ENCODE results near the gene SH3BP5.
A peak's percentile ranks its signal among the peaks of the same experiment; 100 is the strongest.

SH3BP5 gene

DNA sequence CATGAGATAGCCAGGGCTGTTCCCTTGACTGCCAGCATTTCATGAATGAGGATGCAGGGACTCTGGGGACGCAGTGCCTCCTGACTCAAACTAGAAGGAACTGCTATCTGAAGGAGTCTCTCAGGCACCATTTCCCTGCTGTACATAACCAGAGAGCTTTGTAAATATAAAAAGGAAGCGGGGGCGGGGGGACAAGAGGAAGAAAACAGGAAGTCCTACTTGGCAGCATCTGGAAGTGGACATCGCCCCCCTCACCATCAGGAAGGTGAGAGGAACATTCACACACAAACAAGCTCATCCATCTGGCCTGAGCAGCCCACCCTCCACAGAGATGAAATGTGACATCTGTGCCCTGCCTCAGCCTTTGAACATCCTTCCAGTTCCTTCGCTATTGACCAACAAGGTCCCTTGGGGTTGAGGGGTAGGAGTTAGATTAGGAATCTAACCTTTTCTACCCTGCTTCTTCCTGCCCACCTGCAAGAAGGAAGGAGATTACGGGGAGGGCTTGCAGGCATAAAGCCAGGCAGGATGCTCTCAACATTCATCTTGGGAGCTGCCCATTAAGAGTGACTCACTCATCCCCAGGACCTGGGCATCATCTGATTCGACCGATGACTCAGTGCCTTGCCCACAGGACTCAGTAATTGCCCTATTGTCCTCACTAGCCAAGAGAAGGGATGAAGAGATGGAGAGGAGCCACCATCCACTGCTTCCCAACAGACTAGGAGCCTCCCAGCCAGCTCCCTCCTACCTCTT lies 31.9 kb downstream of the SH3BP5 start:
- FAIRE-seq (no peak), DNase-seq (ENCODE audit: low spot score) (peak; percentile 85)

DNA sequence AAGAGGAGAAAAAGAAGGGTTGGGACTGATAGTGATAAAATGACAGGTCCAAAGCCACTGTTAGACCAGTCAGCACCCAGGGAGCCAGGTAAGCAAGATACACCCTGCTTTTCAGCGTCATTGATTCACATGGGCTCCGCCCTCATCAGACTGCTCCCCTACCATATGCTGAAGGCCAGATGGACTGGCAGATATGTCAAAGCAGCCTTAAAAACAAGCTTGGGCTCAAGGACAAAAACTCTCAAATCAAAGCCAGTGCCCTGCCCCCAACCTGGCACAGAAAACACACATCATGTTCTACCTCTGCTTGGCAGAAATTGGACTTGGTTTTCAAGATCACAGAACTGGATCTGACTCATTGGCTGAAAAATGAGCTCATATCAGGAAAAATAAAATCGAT lies 33.4 kb downstream of the SH3BP5 start:
- DNase-seq (ENCODE audit: low spot score), result no peak
- no peak for FAIRE-seq

DNA sequence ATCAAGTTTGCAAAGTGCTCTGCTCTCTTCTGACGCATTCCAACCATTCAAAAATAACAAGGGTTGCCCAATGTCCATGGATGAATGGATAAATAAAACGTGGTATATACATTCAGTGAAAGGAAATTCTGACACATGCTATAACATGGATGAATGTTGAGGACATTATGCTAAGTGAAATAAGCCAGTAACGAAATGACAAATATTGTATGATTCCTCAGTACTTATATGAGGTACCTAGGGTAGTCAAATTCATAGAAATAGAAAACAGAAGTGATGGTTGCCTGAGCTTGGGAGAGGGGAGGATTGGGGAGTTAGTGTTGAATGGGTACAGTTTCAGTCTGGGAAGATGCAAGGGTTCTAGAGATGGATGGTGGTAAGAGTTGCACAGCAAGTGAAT lies 33.9 kb downstream of the SH3BP5 start:
- FAIRE-seq (no peak), DNase-seq (ENCODE audit: low spot score) (no peak)

DNA sequence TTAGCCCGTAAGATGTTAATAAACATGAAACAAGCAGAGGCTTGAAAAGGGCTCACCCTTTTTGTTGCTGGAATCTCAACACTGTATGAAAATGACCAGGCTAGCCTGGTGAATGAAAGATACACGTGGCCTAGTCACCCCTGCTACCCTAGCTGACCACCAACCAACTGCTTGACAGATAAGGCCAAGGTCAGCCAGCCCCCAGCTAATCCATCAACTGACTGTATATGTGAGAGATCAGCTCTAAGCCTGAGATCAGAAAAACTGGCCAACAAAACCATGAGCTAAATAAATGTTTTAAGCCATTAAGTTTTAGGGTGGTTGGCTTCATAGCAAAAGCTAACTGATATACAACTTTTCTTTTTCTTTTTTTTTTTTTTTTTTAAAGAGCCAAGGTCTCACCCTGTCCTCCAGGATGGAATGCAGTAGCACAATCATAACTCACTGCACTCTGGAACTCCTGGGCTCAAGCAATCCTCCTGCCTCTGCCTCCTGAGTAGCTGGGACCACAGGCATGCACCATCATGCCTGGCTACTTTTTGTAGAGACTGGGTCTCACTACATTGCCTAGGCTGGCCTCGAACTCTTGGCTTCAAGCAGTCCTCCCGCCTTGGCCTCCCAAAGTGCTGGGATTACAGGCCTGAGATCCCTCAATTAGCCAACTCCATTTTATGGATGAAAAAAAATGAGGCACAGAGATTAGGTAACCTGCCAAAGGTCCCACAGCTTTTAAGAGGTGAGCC lies 34.6 kb downstream of the SH3BP5 start:
- no peak for DNase-seq (ENCODE audit: low spot score)
- FAIRE-seq, result no peak

DNA sequence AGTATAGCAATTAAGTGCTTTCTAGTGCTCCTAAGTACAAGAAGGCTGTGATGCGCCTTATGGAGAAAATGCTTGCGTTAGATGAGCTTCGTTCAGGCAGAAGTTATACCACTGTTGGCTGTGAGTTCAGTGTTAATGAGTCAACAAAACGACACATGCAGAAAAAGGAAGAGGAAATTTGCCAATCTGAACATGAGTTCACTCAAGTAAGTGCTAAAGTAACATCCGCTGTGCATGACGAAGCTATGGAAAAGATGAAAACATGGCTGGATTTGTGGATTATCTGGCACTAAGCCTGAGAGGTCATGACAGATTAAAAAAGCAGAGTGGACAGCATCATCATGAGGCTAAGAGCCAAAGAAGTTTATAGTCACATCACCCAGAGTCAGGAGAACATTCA lies 36.9 kb downstream of the SH3BP5 start:
- DNase-seq (ENCODE audit: low spot score) (no peak), FAIRE-seq (no peak)

DNA sequence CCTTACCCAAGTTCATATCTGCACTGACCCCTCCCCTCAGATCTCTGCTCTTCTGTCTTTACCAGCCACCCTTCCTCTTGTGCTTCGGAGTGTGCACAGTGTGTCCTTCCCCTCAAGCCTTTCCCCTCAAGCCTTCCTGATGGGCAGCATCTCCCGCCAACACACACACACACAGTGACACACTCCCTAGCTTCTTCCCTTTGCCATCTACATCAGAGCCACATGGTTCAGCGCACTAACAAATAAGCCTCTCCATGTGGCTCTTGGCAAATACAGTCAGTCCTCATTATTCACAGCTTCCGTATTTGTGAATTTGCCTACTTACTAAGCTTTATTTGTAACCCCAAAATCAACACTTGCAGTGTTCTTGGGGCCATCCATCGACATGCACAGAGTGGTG lies 37.5 kb downstream of the SH3BP5 start:
- FAIRE-seq (no peak), DNase-seq (ENCODE audit: low spot score) (no peak)

DNA sequence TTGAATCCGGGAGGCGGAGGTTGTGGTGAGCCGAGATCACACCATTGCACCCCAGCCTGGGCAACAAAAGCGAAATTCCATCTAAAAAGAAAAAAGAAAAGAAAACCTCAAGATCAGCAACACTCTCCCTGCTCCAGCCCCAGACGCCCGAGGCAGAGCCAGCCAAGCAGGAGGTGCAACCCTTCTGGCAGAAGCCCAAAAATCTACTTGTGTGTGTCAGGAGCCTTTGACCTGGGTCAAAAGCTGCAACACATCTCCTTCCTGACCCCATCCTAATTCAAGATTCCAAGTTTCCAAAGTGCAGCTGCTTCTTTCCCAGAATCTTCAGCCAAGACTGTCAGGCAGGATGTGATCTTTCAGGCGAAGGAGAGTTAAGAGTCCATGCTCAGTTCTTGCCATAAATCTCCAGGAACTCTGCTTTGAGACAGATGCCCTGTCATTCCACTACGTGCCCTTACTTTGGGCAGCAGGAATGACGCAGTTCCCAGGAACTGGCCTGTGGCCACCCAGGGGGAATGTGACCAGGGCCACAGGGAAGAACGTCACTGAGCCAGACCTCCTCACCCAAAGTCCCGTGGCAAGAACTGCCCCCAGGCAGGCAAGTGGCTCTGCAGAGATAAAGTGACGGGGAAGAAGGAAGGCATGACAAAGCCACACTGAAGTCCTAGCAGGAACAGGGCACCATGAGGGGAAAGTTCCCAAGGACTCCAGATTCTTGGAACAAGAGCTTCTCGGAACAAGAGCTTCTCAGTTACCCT lies 39.4 kb downstream of the SH3BP5 start:
- DNase-seq (ENCODE audit: low spot score), result no peak

DNA sequence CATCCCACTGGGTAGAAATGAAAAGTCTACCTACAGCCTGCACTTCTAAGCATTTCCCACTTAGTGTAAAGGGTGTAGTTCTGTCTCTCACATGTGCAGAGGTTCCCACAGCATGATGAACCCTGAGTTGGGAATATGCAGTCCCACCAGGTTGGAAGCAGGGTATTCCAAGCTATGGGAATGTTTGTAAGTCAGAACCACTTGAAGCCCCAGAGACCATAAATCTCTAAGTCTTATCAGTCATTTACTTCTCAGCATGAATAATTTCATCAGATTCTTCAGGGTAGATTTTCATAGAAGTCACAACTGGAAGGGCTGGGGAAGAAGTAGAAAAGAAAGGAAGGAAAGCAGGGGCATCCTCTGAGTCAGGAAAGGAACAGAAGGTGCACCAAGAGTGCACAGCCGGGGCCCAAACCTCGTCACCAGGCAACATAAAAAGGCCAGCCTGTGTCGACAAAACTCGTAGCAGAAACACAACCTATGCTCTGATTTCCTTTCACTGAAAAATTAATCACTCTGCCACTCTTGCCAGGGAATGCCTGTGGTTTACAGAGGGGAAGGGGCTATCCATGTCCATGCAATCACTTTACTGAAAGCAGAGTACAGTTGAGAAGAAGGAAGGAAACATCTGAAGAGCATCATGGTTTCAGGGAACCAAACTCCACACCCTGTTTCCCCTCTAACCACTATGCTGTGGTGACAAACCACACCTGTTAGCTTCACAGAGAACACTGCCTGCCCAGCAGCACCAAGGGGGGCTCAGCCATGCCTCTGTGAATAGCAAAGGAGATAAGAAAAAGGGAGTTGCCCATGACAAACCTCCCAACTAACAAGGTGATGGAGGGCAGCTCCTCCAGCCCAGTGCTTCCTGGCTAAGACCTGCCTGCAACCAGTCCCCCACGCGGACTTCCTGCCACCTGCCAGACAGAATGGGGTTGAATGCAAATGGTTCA lies 40.5 kb downstream of the SH3BP5 start:
- FAIRE-seq (no peak), DNase-seq (ENCODE audit: low spot score) (no peak)

More for the DNA sequence above, 39.4 kb downstream of the SH3BP5 start:
- FAIRE-seq, result no peak

DNA sequence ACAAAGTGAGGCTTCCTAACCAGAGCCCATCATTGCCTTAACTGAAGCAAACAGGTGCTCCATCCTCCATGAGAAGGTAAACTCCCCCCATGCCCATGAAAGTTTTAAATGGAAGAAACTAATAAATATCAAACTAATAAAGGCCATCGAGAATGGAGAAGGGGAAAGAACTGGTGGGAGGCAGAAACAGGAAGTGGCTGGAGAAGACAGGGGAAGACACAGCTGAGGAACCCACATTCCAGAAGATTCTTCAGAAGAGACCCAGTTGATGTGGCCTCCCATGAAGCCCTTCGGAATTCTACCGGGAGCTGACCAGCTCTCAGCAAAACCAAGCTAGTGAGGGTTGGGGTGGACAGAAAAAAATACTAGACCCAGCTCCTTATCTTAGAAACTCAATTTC lies 41.6 kb downstream of the SH3BP5 start:
- FAIRE-seq, result no peak
- no peak for DNase-seq (ENCODE audit: low spot score)

DNA sequence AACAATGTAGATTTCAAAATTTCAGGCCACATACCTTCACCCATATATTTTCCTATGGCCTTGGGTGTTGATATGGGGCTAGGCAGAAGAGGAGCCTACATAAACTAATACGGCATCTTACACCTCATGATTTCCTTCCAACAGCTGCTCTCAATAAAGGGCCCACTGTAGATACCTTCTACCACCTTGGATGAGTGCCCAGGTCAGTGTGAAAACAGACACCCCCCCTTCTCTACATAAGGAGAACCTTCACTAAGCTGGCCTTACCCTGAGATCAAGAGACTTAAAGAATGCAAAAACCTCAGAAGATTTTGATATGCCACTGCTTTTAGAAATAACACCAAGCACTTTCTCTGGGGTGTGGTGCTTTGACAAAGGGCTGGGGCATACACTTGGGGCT lies 42.7 kb downstream of the SH3BP5 start:
- FAIRE-seq (no peak), DNase-seq (ENCODE audit: low spot score) (no peak)

DNA sequence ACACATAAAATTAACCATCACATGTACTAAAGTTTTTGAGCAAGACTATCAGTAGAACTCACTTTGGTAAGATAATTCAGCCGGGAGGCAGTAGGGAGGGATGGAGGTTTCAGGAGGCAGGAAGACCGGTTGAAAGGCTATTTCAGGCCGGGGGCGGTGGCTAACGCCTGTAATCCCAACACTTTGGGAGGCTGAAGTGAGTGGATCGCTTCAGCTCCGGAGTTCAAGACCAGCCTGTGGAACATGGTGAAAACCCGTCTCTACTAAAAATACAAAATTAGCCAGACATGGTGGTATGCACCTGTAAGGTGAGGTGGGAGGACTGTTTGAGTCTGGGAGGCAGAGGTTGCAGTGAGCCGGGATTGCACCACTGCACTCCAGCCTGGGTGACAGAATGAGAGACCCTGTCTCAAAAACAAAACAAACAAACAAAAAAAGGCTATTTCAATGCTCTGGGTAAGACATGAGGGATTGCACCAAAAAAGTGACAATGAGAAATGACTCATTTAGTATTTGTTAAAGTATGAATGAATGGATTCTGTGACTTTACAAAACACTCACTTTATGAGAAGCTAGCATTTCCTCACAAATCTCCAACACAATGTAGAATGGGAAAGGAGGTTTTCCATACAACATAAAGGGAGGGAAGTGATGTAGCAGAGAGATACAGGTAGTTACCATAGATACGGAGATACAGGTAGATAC lies 43.9 kb downstream of the SH3BP5 start:
- no peak for DNase-seq (ENCODE audit: low spot score)
- no peak for FAIRE-seq

DNA sequence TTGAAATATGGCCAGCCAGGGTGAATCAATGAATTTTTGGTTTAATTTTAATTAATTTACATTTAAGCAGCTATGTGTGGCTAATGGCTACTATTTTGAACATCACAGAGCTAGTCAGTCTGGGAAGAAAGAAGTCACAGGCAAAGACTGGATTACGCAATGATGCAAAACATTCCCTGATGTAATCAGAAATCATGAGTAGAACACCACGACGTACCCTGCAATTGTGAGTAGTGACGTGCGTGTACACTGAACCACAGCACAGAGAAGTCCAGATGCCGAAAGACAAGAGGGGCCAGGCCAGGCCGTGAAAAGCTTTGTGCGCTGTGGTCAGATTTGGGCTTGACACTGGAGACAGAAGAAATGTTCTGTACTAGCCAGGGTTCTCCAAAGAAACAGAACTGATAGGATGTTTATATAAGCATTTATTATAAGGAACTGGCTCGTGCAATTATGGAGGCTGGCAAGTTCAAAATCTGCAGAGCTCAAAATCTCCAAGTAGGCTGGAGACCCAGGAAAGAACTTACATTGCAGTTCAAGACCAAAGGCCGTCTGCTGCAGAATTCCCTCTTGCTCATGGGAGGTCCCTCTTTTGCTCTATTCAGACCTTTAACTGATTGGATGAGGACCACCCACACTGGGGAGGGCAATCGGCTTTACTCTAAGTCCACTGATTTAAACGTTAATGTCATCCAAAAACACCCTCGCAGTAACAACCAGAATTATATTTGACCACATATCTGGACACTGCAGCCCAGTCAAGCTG lies 44.6 kb downstream of the SH3BP5 start:
- no peak for DNase-seq (ENCODE audit: low spot score)
- FAIRE-seq, result no peak

DNA sequence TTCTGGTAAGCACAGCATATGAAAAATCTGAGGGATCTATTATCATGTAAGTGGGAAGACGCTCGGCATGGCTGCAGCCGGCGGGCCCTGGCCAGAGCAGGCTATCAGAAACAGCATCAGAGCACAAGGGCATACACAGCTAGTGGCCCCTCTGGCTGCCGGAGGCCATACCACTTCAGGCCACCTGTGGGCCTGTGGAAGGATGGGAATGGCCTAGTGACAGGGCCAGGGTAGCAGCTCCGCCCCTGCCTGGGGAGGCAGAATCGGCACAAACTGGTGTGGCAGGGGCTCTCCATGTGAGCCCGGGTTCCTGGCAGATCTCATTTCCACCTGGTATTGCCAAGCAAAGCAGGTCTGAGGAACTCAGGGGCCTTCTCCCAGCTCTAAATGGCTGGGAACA lies 46.4 kb downstream of the SH3BP5 start:
- DNase-seq (ENCODE audit: low spot score), result no peak
- FAIRE-seq, result no peak

DNA sequence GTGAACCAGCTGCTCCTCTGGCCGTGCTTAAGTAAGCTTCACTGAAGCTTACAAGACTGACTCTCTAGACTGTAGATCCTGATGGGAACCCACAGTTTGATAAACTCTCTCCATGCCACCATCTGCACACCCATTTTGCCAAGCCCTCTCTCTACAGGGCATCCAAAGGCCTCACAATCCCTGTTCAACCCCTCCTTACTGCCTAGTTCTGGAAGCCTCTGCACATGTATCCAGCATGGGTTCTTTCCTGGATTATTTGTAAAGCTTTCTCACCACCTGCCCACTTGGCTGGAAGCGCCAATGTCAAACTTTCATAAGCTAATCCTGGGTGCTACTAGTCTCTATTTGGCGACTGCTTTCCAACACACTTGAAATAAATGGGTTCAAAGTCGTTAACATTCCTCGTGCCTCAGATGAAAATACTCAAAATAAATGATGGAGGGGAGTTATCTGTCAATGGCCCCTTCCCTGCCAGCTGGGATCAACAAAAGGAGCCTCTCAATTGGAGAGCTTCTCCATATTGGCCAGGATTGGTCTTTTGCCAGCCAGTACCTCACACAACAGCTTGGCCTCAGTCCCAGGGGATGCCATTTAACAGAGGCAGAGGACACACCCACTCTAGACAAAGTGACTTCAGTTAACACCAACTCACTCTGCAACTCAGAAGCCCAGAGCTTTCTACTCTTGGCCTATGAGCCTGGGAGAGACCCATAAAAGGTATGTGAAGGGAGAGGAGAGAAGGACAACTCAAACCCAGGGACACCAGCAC lies 48.1 kb downstream of the SH3BP5 start:
- DNase-seq (ENCODE audit: low spot score), result peak; percentile 26
- no peak for FAIRE-seq

DNA sequence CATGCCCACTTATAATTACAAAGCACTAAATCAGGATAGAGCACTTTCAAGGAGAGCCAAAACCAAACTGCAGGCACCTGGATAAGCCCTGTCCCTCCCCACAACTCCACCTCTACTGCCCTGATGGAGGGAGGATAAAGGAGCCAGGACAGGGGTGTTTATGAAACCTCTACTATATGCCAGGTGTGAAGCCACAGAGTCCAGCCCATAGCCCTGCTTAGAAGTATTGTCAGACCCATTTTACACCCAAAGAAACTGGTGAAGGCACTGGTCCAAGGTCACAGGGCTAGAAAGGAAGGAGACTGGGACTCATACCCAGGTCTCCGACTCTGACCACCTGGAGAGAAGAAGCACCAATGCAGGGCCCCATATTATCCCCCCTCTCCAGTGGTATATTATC lies 48.7 kb downstream of the SH3BP5 start:
- DNase-seq (ENCODE audit: low spot score) (no peak), FAIRE-seq (no peak)

DNA sequence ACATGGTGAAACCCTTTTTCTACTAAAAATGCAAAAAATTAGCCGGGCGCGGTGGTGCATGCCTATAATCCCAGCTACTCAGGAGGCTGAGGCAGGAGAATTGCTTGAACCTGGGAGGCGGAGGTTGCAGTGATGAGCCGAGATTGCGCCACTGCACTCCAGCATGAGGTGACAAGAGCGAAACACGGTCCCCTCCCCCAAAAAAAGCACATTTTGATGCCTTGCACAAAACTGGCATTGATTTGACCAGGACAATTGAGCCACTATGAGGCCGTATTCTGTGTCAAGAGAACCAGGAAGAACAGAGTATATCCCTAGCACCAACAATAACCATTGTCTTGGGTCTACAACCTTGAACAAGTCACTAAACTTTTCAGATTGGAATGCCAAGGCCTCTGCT lies 50.6 kb downstream of the SH3BP5 start:
- no peak for DNase-seq (ENCODE audit: low spot score)
- no peak for FAIRE-seq

DNA sequence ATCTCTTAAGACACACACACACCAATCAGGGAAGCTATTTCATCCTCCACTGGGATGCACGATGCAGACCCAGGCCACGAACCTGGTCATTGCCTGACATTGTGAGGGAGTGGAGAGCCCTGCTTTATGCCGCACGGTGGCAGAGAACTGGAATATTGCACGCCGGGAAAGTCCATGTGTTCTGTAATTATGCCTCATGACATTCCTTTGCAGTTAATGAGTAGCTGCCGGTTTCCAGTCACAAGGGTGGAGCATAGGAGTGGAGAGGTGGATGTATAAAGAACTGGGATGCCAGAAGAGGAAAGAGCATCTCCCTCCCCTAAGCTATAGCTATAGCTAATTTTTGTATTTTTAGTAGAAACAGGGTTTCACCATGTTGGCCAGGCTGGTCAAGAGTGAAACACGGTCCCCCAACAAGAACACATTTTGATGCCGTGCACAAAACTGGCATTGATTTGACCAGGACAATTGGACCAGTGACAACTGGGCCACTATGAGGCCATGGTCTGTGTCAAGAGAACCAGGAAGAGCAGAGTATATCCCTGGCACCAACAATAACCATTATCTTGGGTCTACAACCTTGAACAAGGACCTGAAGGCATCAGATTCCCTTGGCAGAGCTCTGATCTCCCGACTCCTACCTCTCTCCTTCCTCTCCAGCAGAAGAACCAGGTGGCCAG lies 51.4 kb downstream of the SH3BP5 start:
- FAIRE-seq (no peak), DNase-seq (ENCODE audit: low spot score) (no peak)

DNA sequence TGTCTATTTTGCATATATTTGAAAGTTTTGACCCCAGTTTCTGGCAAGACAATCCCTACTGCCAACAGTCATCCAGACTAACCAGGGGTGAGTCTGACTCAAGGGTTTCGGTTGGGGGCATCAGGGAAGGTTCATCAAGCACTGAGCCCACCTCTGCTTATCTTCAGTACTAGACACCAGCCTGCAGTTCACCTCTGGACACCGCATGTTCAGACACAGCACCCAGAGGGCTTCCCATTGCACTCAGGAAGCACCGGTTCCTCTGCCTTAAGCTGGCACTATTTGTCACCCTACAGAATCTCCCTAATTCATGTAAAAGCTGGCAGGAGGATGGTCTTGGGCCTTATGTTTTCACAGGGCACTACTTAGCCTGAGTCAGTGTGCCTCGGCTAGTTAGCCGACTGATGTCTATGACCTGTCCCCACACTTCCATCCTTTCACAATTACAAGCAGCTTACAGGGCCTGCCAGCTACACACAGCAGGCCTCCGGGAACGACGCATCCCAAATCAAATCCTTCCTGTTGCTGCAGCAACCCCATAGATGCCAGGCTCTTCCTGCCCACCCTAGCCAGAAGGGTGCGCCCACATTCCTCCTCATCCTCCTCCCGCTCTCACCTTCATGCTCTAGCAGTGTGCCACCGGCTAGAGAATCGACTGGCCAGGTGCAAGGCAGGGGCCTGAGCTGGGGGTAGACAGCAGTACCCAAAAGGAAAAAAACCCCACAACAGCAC lies 52.5 kb downstream of the SH3BP5 start:
- no peak for DNase-seq (ENCODE audit: low spot score)
- FAIRE-seq, result no peak
